Amniotic epithelial cell (primary cell): ENCODE data around the gene SLC1A4.

Source experiments
- DNase-seq: peaks from one replicate; pipeline ENCODE4 v3.0.0-alpha.2; 2010; ENCODE audit warnings: low read depth

SLC1A4 gene

GRCh38 chr2:65054749-65055421, 65.7 kb downstream of the SLC1A4 start:
- no peak for DNase-seq

GRCh38 chr2:65055422-65056214, 66.4 kb downstream of the SLC1A4 start:
- DNase-seq: no peak

- DNase-seq: peak; percentile 94
Measured at GRCh38 chr2:65056215-65057053, 67.2 kb downstream of the SLC1A4 start, which contains the start of gene CEP68. Gene CEP68 (plus strand): TSS chr2:65056416. CDS start chr2:65069445, 13,029 bp downstream.

GRCh38 chr2:65057054-65057375, 67.8 kb downstream of the SLC1A4 start:
- no peak for DNase-seq

- DNase-seq: no peak
Measured at GRCh38 chr2:65057391-65058052, 68.3 kb downstream of the SLC1A4 start.

GRCh38 chr2:65059071-65059470, 69.9 kb downstream of the SLC1A4 start:
- no peak for DNase-seq

GRCh38 chr2:65061146-65061909, 72.1 kb downstream of the SLC1A4 start:
- no peak for DNase-seq

GRCh38 chr2:65061910-65062339, 72.7 kb downstream of the SLC1A4 start:
- DNase-seq: no peak

- DNase-seq: no peak
Measured at GRCh38 chr2:65062843-65063825, 73.9 kb downstream of the SLC1A4 start.

GRCh38 chr2:65064728-65065552, 75.7 kb downstream of the SLC1A4 start:
- DNase-seq: peak; percentile 62

- DNase-seq: no peak
Measured at GRCh38 chr2:65067806-65068553, 78.8 kb downstream of the SLC1A4 start.

- no peak for DNase-seq
Measured at GRCh38 chr2:65069439-65069824, 80.2 kb downstream of the SLC1A4 start.

- DNase-seq: peak; percentile 48
Measured at GRCh38 chr2:65070172-65070830, 81.1 kb downstream of the SLC1A4 start.

- DNase-seq: no peak
Measured at GRCh38 chr2:65070856-65071255, 81.7 kb downstream of the SLC1A4 start.

- no peak for DNase-seq
Measured at GRCh38 chr2:65071499-65072180, 82.4 kb downstream of the SLC1A4 start.

GRCh38 chr2:65072181-65072970, 83.2 kb downstream of the SLC1A4 start:
- no peak for DNase-seq
